ENCODE measurements around the gene MID1IP1. TPM values are rescaled to one million over a fixed set of nuclear protein-coding genes. Genes with fewer than 3 reads are reported as not detected.

MID1IP1 gene
- total and polyA plus RNA-seq, 7 donors: 19.2 to 130 (median 66.0) TPM

- no peak for DNase-seq
- Histone ChIP-seq H3K27me3 (no peaks in the 10 kb centered on the region), H3K27ac (no peak overlapping the region), H3K36me3 (no peaks in the 10 kb centered on the region), H3K4me3 (no peak overlapping the region), H3K4me1 (peaks cover 0 to 16% (median 4%) of the 10 kb centered on the region in 4 donors), H3K9me3 (no peaks in the 10 kb centered on the region)
- 41 to 52% methylated on average over 3 of the region's 3 CpGs for WGBS, 2 donors
- TF ChIP-seq CTCF (IDR thresholded peaks at IDR 0.05) (no peak), POLR2A (IDR thresholded peaks at IDR 0.05) (no peak), POLR2AphosphoS5 (IDR thresholded peaks at IDR 0.05) (no peak), EP300 (IDR thresholded peaks at IDR 0.05) (no peak)
- intact Hi-C loops (cut with DNase I): no loop called here
Observed at GRCh38 chrX:38811515-38812243, 10.4 kb downstream of the MID1IP1 start.

GRCh38 chrX:38816155-38816554, 14.9 kb downstream of the MID1IP1 start:
- Histone ChIP-seq H3K27ac (peak overlapping the region in 3 of 4 donors; percentile 55 to 61 (median 58)), H3K36me3 (no peaks in the 10 kb centered on the region), H3K4me1 (peaks cover 0 to 15% (median 6%) of the 10 kb centered on the region in 4 donors), H3K27me3 (no peaks in the 10 kb centered on the region), H3K9me3 (no peaks in the 10 kb centered on the region), H3K4me3 (no peak overlapping the region)
- DNase-seq: no peak
- 64 to 66% methylated on average over 3 of the region's 3 CpGs for WGBS, 2 donors
- intact Hi-C loops (cut with DNase I): no loop called here
- no peak for TF ChIP-seq POLR2A (IDR thresholded peaks at IDR 0.05)
- TF ChIP-seq CTCF (IDR thresholded peaks at IDR 0.05): no peak
- TF ChIP-seq POLR2AphosphoS5 (IDR thresholded peaks at IDR 0.05): no peak
- no peak for TF ChIP-seq EP300 (IDR thresholded peaks at IDR 0.05)

- DNase-seq: peak; percentile 73
- Histone ChIP-seq H3K27me3 (no peaks in the 10 kb centered on the region), H3K27ac (peak overlapping the region in 3 of 4 donors; percentile 55 to 61 (median 58)), H3K4me1 (peaks cover 0 to 15% (median 6%) of the 10 kb centered on the region in 4 donors), H3K9me3 (no peaks in the 10 kb centered on the region), H3K36me3 (no peaks in the 10 kb centered on the region), H3K4me3 (no peak overlapping the region)
- WGBS, 2 donors: 3 to 26% methylated on average over 2 of the region's 2 CpGs
- intact Hi-C loops (cut with DNase I): no loop called here
- TF ChIP-seq EP300 (IDR thresholded peaks at IDR 0.05): no peak
- TF ChIP-seq POLR2AphosphoS5 (IDR thresholded peaks at IDR 0.05): peak in 2 of 4 donors; percentile 36 to 44
Observed at GRCh38 chrX:38817004-38817703, 15.9 kb downstream of the MID1IP1 start.

- H3K4me3 ChIP-seq: no peak overlapping the region
- no peak for DNase-seq
- intact Hi-C loops (cut with DNase I): no loop called here
- no peaks in the 10 kb centered on the region for H3K9me3 ChIP-seq
- TF ChIP-seq EP300 (IDR thresholded peaks at IDR 0.05) (no peak), CTCF (IDR thresholded peaks at IDR 0.05) (no peak), POLR2AphosphoS5 (IDR thresholded peaks at IDR 0.05) (no peak)
- H3K4me1 ChIP-seq: peaks cover 0 to 15% (median 6%) of the 10 kb centered on the region in 4 donors
- H3K27me3 ChIP-seq: no peaks in the 10 kb centered on the region
- no peak overlapping the region for H3K27ac ChIP-seq
- H3K36me3 ChIP-seq: no peaks in the 10 kb centered on the region
- 95 to 97% methylated on average over 1 of the region's 1 CpG for WGBS, 2 donors
Observed at GRCh38 chrX:38819163-38819562, 17.9 kb downstream of the MID1IP1 start.

GRCh38 chrX:38819709-38820108, 18.4 kb downstream of the MID1IP1 start:
- WGBS, 2 donors: 88 to 91% methylated on average over 1 of the region's 1 CpG
- H3K27ac ChIP-seq: no peak overlapping the region
- peaks cover 0 to 15% (median 6%) of the 10 kb centered on the region in 4 donors for H3K4me1 ChIP-seq
- no peaks in the 10 kb centered on the region for H3K36me3 ChIP-seq
- H3K27me3 ChIP-seq: no peaks in the 10 kb centered on the region
- intact Hi-C loops (cut with DNase I): no loop called here
- no peak overlapping the region for H3K4me3 ChIP-seq
- no peak for TF ChIP-seq POLR2AphosphoS5 (IDR thresholded peaks at IDR 0.05)
- TF ChIP-seq CTCF (IDR thresholded peaks at IDR 0.05): no peak
- no peak for TF ChIP-seq EP300 (IDR thresholded peaks at IDR 0.05)
- no peak for TF ChIP-seq POLR2A (IDR thresholded peaks at IDR 0.05)
- no peaks in the 10 kb centered on the region for H3K9me3 ChIP-seq
- no peak for DNase-seq
